Measurements from ENCODE around the gene RHOV. TPM values are rescaled to one million over a fixed set of nuclear protein-coding genes. Genes with fewer than 3 reads are reported as not detected.

RHOV gene
- polyA plus RNA-seq, 2 of the 4 experiments (the other 2 are of a cell fraction): 7.6 to 13.0 TPM

DNA sequence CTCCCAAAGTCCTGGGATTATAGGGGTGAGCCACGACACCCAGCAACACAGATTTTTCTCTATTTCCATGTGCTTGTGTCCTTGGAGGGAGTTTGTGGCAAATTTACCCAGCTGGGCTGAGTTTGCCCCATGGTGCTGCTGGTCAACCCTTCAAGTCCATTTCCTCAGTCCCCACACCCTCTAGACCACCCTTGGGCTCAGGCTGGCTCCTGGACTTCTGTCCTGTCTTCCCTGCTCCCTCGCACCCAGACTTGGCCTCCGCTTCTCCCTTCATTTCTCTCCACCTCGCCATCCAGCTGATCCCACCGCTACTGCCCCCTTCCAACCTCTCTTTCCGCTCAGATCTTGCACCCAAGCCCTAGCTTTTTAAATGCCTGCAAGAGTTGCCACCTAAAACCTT, 7.3 kb upstream of the RHOV start:
- 0 out of 3 replicates have a peak, but pooled peaks cover 2% of the 10 kb centered on the region for H3K9me3 ChIP-seq
- TF ChIP-seq, protein P1, sequence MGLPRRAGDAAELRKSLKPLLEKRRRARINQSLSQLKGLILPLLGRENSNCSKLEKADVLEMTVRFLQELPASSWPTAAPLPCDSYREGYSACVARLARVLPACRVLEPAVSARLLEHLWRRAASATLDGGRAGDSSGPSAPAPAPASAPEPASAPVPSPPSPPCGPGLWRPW (IDR thresholded peaks at IDR 0.05): no peak
- TF ChIP-seq MYC (IDR thresholded peaks at IDR 0.05; ENCODE audit: borderline replicate concordance, low read length) (no peak), HEYL (CRISPR knock-in tag; IDR thresholded peaks at IDR 0.05) (no peak), CEBPB (IDR thresholded peaks at IDR 0.05) (no peak), CHD4 (IDR thresholded peaks at IDR 0.05; ENCODE audit: borderline replicate concordance) (no peak), HOXB5 (CRISPR knock-in tag; IDR thresholded peaks at IDR 0.05) (no peak), ZFP36 (IDR thresholded peaks at IDR 0.05; ENCODE audit: borderline replicate concordance, partially characterized antibody) (no peak), HMGXB4 (CRISPR knock-in tag; IDR thresholded peaks at IDR 0.05; ENCODE audit: borderline replicate concordance) (no peak), CHD2 (IDR thresholded peaks at IDR 0.05; ENCODE audit: low read length, partially characterized antibody) (no peak), EP300 (IDR thresholded peaks at IDR 0.05) (no peak), HDAC2 (IDR thresholded peaks at IDR 0.05) (no peak), ATOH8 (CRISPR knock-in tag; IDR thresholded peaks at IDR 0.05; ENCODE audit: low read depth) (no peak), HOXB13 (CRISPR knock-in tag; IDR thresholded peaks at IDR 0.05; ENCODE audit: low read depth) (no peak), GATA3 (IDR thresholded peaks at IDR 0.05; ENCODE audit: borderline replicate concordance) (no peak), RARB (CRISPR knock-in tag; IDR thresholded peaks at IDR 0.05) (no peak)
- TF ChIP-seq, protein P2, sequence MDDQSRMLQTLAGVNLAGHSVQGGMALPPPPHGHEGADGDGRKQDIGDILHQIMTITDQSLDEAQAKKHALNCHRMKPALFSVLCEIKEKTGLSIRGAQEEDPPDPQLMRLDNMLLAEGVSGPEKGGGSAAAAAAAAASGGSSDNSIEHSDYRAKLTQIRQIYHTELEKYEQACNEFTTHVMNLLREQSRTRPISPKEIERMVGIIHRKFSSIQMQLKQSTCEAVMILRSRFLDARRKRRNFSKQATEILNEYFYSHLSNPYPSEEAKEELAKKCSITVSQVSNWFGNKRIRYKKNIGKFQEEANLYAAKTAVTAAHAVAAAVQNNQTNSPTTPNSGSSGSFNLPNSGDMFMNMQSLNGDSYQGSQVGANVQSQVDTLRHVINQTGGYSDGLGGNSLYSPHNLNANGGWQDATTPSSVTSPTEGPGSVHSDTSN (IDR thresholded peaks at IDR 0.05): no peak
- H3K27ac ChIP-seq: no peak overlapping the region
- CTCF ChIA-PET: interaction anchor here (1.2 to 11.1 kb wide), 3 partner anchors 8 to 14 kb away, joined by 4 to 55 read pairs (median 18); partner anchors contain the start of gene VPS18
- ATAC-seq (no peak), DNase-seq (ENCODE audit: low read depth in 1 of 2, low spot score in 1 of 2) (no peak), FAIRE-seq (no peak)
- WGBS (ENCODE audit: missing lambda C conversion rate): 93% methylated on average over 6 of the region's 6 CpGs
- no peak overlapping the region for H3K4me3 ChIP-seq
- peaks cover 12% of the 10 kb centered on the region; the same call in 2 of the 3 replicates for H3K4me1 ChIP-seq
- POLR2A ChIA-PET: no interaction called here
- no peak overlapping the region for H3K4me2 ChIP-seq

GRCh38 chr15:40879609-40880008, 5.6 kb upstream of the RHOV start:
- no peak for ATAC-seq
- FAIRE-seq: no peak
- WGBS (ENCODE audit: missing lambda C conversion rate): 86% methylated on average over 6 of the region's 6 CpGs
- TF ChIP-seq RCOR1 (IDR thresholded peaks at IDR 0.05; ENCODE audit: low read depth, low read length): no peak
- no peak for TF ChIP-seq ELK1 (IDR thresholded peaks at IDR 0.05; ENCODE audit: low read depth, low read length)
- TF ChIP-seq ZNF302 (CRISPR knock-in tag; IDR thresholded peaks at IDR 0.05): no peak
- TF ChIP-seq JUN (IDR thresholded peaks at IDR 0.05): no peak
- no peak for TF ChIP-seq FOXS1 (CRISPR knock-in tag; IDR thresholded peaks at IDR 0.05)
- no peak for TF ChIP-seq KDM5A (IDR thresholded peaks at IDR 0.05)
- no peak for TF ChIP-seq RARB (CRISPR knock-in tag; IDR thresholded peaks at IDR 0.05)
- TF ChIP-seq GATA3 (IDR thresholded peaks at IDR 0.05; ENCODE audit: borderline replicate concordance): no peak
- ChIA-PET POLR2A (no interaction called here), CTCF (interaction anchor here (2.3 to 11.1 kb wide), 3 partner anchors 11 to 15 kb away, joined by 18 to 55 read pairs (median 18); partner anchors contain the start of gene VPS18)
- Histone ChIP-seq H3K4me3 (no peak overlapping the region), H3K9me3 (0 out of 3 replicates have a peak, but pooled peaks cover 2% of the 10 kb centered on the region), H3K27ac (no peak overlapping the region), H3K4me2 (no peak overlapping the region), H3K4me1 (peaks cover 14% of the 10 kb centered on the region)
- DNase-seq (ENCODE audit: low read depth in 1 of 2, low spot score in 1 of 2): no peak

Measured in A549 (cell line).